H1 (cell line): ENCODE data around the gene CRHR1. TPM values are rescaled to one million over a fixed set of nuclear protein-coding genes. Genes with fewer than 3 reads are reported as not detected.

Experiments used
- CTCF ChIA-PET: fragments of 300-600 bp; sonication (Branson Sonifier 250); formaldehyde crosslinking; loops from one replicate; lab custom pipeline; 2021; ENCODE audit not compliant: partially characterized antibody; lab: Charles Lee
- POLR2A ChIA-PET: fragments of 300-600 bp; sonication (Branson Sonifier 250); formaldehyde crosslinking; loops from one replicate; lab custom pipeline; 2021; ENCODE audit warnings: inconsistent platforms; ENCODE audit not compliant: partially characterized antibody; lab: Charles Lee
- DNase-seq, 2 experiments: peaks; one replicate each; pipeline versions ENCODE4 v3.0.0 to v3.0.0-alpha.2; 2010 to 2022; ENCODE audit warnings: low spot score in 2 of 2, low read depth in 1 of 2, mixed read lengths in 1 of 2
- FAIRE-seq: peaks from 2 replicates; lab custom pipeline; 2011; peaks lifted over from hg19 to GRCh38; lab: Jason Lieb, UNC
- H2AFZ ChIP-seq: 2 replicates; pipeline ENCODE4 v1.8.1; 2012; ENCODE audit warnings: low read length, inconsistent platforms
- H2AK5ac ChIP-seq: 2 replicates; pipeline ENCODE4 v1.6.1; 2013; ENCODE audit warnings: low read depth, low read length
- H2BK120ac ChIP-seq: replicated peaks from 2 replicates; pipeline ENCODE3; 2013; ENCODE audit warnings: low read depth, low read length, inconsistent platforms
- H2BK12ac ChIP-seq: 2 replicates; pipeline ENCODE4 v1.6.1; 2013; ENCODE audit warnings: low read depth, low read length
- H2BK15ac ChIP-seq: 2 replicates; pipeline ENCODE4 v1.6.1; 2013; ENCODE audit warnings: low read length
- H2BK20ac ChIP-seq: 2 replicates; pipeline ENCODE4 v1.6.1; 2013; ENCODE audit warnings: low read length
- H2BK5ac ChIP-seq: 2 replicates; pipeline ENCODE4 v1.6.1; 2013; ENCODE audit warnings: low read depth, low read length
- H3K14ac ChIP-seq: 2 replicates; pipeline ENCODE4 v1.6.1; 2013; ENCODE audit warnings: inconsistent platforms; ENCODE audit not compliant: insufficient read length
- H3K18ac ChIP-seq: 2 replicates; pipeline ENCODE4 v1.6.1; 2013; ENCODE audit warnings: low read length; ENCODE audit errors: extremely low read depth
- H3K23ac ChIP-seq: 2 replicates; pipeline ENCODE4 v1.6.1; 2013; ENCODE audit warnings: inconsistent platforms; ENCODE audit not compliant: insufficient read length
- H3K23me2 ChIP-seq: 2 replicates; pipeline ENCODE4 v1.6.1; 2013; ENCODE audit warnings: low read depth, low read length
- H3K27ac ChIP-seq: 2 replicates; pipeline ENCODE4 v1.6.1; 2011; ENCODE audit warnings: low read depth, low read length, inconsistent platforms
- H3K27me3 ChIP-seq, 4 experiments: replicated peaks in 1 of 4; 1 replicate in 1 of 4; 2 replicates in 3 of 4; pipeline versions ENCODE4 v1.6.1 to v1.8.1; 2011 to 2013; ENCODE audit warnings: low read length in 3 of 4, mild to moderate bottlenecking in 3 of 4, inconsistent platforms in 2 of 4, mixed read lengths in 2 of 4, moderate library complexity in 1 of 4; ENCODE audit not compliant: control insufficient read depth in 3 of 4, insufficient read depth in 3 of 4; ENCODE audit errors: extremely low read depth in 1 of 4
- H3K36me3 ChIP-seq, 4 experiments: 2 replicates each; pipeline versions ENCODE4 v1.6.1 to v1.8.1; 2011 to 2013; ENCODE audit warnings: mild to moderate bottlenecking in 4 of 4, low read length in 3 of 4, moderate library complexity in 2 of 4, control low read depth in 1 of 4, inconsistent platforms in 1 of 4; ENCODE audit not compliant: insufficient read depth in 4 of 4, control insufficient read depth in 2 of 4
- H3K4ac ChIP-seq: replicated peaks from 2 replicates; pipeline ENCODE3; 2013; ENCODE audit warnings: low read length, low read depth, mixed read lengths, inconsistent platforms; ENCODE audit not compliant: insufficient read length
- H3K4me1 ChIP-seq, 4 experiments: replicated peaks in 1 of 4; 1 replicate in 1 of 4; 2 replicates in 3 of 4; pipeline versions ENCODE4 v1.6.1 to v1.8.1; 2011 to 2013; ENCODE audit warnings: low read length in 3 of 4, inconsistent platforms in 2 of 4, mixed read lengths in 1 of 4; ENCODE audit not compliant: insufficient read depth in 4 of 4, control insufficient read depth in 3 of 4
- H3K4me2 ChIP-seq, 2 experiments: 2 replicates each; pipeline versions ENCODE4 v1.6.1 to v1.8.1; 2011 to 2013; ENCODE audit warnings: low read depth in 2 of 2, low read length in 2 of 2, control low read depth in 1 of 2, inconsistent platforms in 1 of 2, mild to moderate bottlenecking in 1 of 2; ENCODE audit not compliant: insufficient read depth in 1 of 2
- H3K4me3 ChIP-seq, 4 experiments: fragments of 200-600, 300-600 bp in 1 of 4; sonication (generic), shearing (Covaris generic), sonication (Bioruptor Twin) in 1 of 4; 2 replicates each; pipeline versions ENCODE4 v1.5.1 to v1.8.1; 2011 to 2016; ENCODE audit warnings: low read length in 4 of 4, low read depth in 3 of 4, control low read depth in 2 of 4, inconsistent platforms in 2 of 4, mild to moderate bottlenecking in 2 of 4, mixed read lengths in 1 of 4, moderate library complexity in 1 of 4; ENCODE audit not compliant: insufficient read depth in 2 of 4; ENCODE audit errors: extremely low read depth in 1 of 4
- H3K56ac ChIP-seq: replicated peaks from 2 replicates; pipeline ENCODE3; 2013; ENCODE audit warnings: low read depth, mild to moderate bottlenecking, mixed read lengths, low read length, inconsistent platforms; ENCODE audit not compliant: insufficient read length
- H3K79me1 ChIP-seq: 2 replicates; pipeline ENCODE4 v1.6.1; 2013; ENCODE audit warnings: low read depth, low read length, control low read depth
- H3K79me2 ChIP-seq, 2 experiments: 2 replicates each; pipeline versions ENCODE4 v1.6.1 to v1.8.1; 2012 to 2013; ENCODE audit warnings: low read length in 2 of 2, mild to moderate bottlenecking in 2 of 2, inconsistent platforms in 1 of 2; ENCODE audit not compliant: insufficient read depth in 2 of 2, control insufficient read depth in 1 of 2
- H3K9ac ChIP-seq, 4 experiments: replicated peaks in 1 of 4; 1 replicate in 1 of 4; 2 replicates in 3 of 4; pipeline versions ENCODE4 v1.6.1 to v1.8.1; 2011 to 2013; ENCODE audit warnings: low read depth in 3 of 4, low read length in 3 of 4, control low read depth in 2 of 4, mild to moderate bottlenecking in 2 of 4, moderate library complexity in 2 of 4, inconsistent platforms in 1 of 4; ENCODE audit errors: extremely low read depth in 1 of 4
- H3K9me3 ChIP-seq, 2 experiments: 2 replicates each; pipeline versions ENCODE4 v1.6.1 to v1.8.1; 2012 to 2013; ENCODE audit warnings: mild to moderate bottlenecking in 2 of 2, moderate library complexity in 2 of 2, control low read depth in 1 of 2, inconsistent platforms in 1 of 2, low read depth in 1 of 2, low read length in 1 of 2, mixed read lengths in 1 of 2; ENCODE audit not compliant: insufficient read depth in 2 of 2
- H4K20me1 ChIP-seq, 2 experiments: replicated peaks in 1 of 2; 2 replicates each; pipeline versions ENCODE3 to v1.8.1; 2011 to 2013; ENCODE audit warnings: inconsistent platforms in 2 of 2, low read length in 2 of 2, mild to moderate bottlenecking in 1 of 2; ENCODE audit not compliant: insufficient read depth in 2 of 2, control insufficient read depth in 1 of 2
- H4K5ac ChIP-seq: 2 replicates; pipeline ENCODE4 v1.6.1; 2013; ENCODE audit warnings: low read length, low read depth, mixed read lengths, inconsistent platforms; ENCODE audit not compliant: insufficient read length
- H4K8ac ChIP-seq: 2 replicates; pipeline ENCODE4 v1.8.0; 2013; ENCODE audit warnings: mild to moderate bottlenecking, moderate library complexity, low read length, inconsistent platforms; ENCODE audit not compliant: insufficient read depth; ENCODE audit errors: extremely low read depth
- H4K91ac ChIP-seq: replicated peaks from 2 replicates; pipeline ENCODE3; 2013; ENCODE audit warnings: low read length, mixed read lengths, inconsistent platforms; ENCODE audit not compliant: insufficient read length
- GABPA ChIP-seq: IDR thresholded peaks from 2 replicates; pipeline ENCODE4 v1.6.1; 2011; ENCODE audit warnings: mild to moderate bottlenecking, low read length, moderate library complexity, borderline replicate concordance; ENCODE audit not compliant: insufficient read depth
- SIN3A ChIP-seq, 2 experiments: IDR thresholded peaks in 1 of 2; conservative IDR thresholded peaks in 1 of 2; 2 replicates each; pipeline ENCODE4 v1.6.1; 2011 to 2012; ENCODE audit warnings: low read length in 2 of 2, improper control_type of control experiment in 1 of 2, low read depth in 1 of 2, mild to moderate bottlenecking in 1 of 2
- TAF1 ChIP-seq: IDR thresholded peaks from 2 replicates; pipeline ENCODE4 v1.6.1; 2011; ENCODE audit warnings: mild to moderate bottlenecking, low read depth, low read length
- TAF7 ChIP-seq: optimal IDR thresholded peaks from 2 replicates; pipeline ENCODE3; 2011; ENCODE audit warnings: low read depth, mild to moderate bottlenecking, inconsistent platforms, low read length, moderate library complexity, borderline replicate concordance
- WGBS, 2 experiments: shearing (Covaris generic) in 1 of 2; methylation state at CpG; one replicate each; pipeline versions ENCODE4 v1.1.6 to v1.1.7; 2013 to 2015; ENCODE audit warnings: low lambda C conversion rate in 2 of 2, mixed read lengths in 2 of 2, inconsistent platforms in 1 of 2, low coverage in 1 of 2, missing lambda C conversion rate in 1 of 2; ENCODE audit not compliant: insufficient replicate concordance in 2 of 2, insufficient coverage in 1 of 2, insufficient read length in 1 of 2; ENCODE audit errors: extremely low coverage in 1 of 2, missing lambda C conversion rate in 1 of 2; 5-methylcytosine and 5-hydroxymethylcytosine counted together
- polyA plus RNA-seq, 7 experiments: library from polyadenylated mRNA; depleted of rRNA in 3 of 7; stranded (reverse) in 5 of 7; unstranded in 2 of 7; fragments of >200 nt in 5 of 7; fragments of 200-250 nt in 2 of 7; gene quantifications; 1 replicate in 5 of 7; 2 replicates in 1 of 7; 4 replicates in 1 of 7; pipeline versions ENCODE4 v1.2.1 to v1.2.3, GENCODE V29; 2011 to 2013; ENCODE audit warnings: missing spikeins in 2 of 7, mixed read lengths in 2 of 7
- total RNA-seq: library from RNA; stranded (reverse); fragmentation: NEBNext Ultra II Directional; extraction: Animal tissue kit (Norgen Biotek cat#: 25700); gene quantifications from 2 replicates; pipeline ENCODE4 v1.2.1, GENCODE V29; 2021

The CRHR1 gene
- total and polyA plus RNA-seq, 2 of the 8 experiments (the other 6 are each of a cell fraction or from before 2014, with no cell fraction given) = 0.56 to 1.7 TPM

GRCh38 chr17:45820052-45820780 lies 36.1 kb downstream of the CRHR1 start:
- H4K5ac ChIP-seq = no peak overlapping the region
- no peak overlapping the region for H2BK120ac ChIP-seq
- no peaks in the 10 kb centered on the region for H3K23me2 ChIP-seq
- H3K4me3 ChIP-seq = no peak overlapping the region
- H4K20me1 ChIP-seq = no peaks in the 10 kb centered on the region
- no peak overlapping the region for H2AK5ac ChIP-seq
- H3K79me2 ChIP-seq = no peaks in the 10 kb centered on the region
- H3K79me1 ChIP-seq = no peaks in the 10 kb centered on the region
- H2BK15ac ChIP-seq = no peak overlapping the region
- H3K23ac ChIP-seq = no peak overlapping the region
- no peak overlapping the region for H3K9ac ChIP-seq
- H3K9me3 ChIP-seq = no peaks in the 10 kb centered on the region
- H2AFZ ChIP-seq = no peak overlapping the region
- H2BK20ac ChIP-seq = no peak overlapping the region
- no peaks in the 10 kb centered on the region for H3K27me3 ChIP-seq
- no peak overlapping the region for H3K27ac ChIP-seq
- no peak overlapping the region for H2BK5ac ChIP-seq
- POLR2A ChIA-PET = interaction anchor here (0.6 kb wide), 1 partner anchor 678 kb away, joined by 3 read pairs; no protein-coding TSS in a partner anchor
- H3K36me3 ChIP-seq = no peaks in the 10 kb centered on the region
- no peak for DNase-seq
- no peak overlapping the region for H3K14ac ChIP-seq
- TF ChIP-seq TAF1 = no peak
- no peak for TF ChIP-seq TAF7
- TF ChIP-seq SIN3A (conservative IDR thresholded peaks at IDR 0.05 in 1 of 2, IDR thresholded peaks at IDR 0.05 in 1 of 2; ENCODE audit: low read depth in 1 of 2, low read length in 2 of 2) = no peak
- no peak for TF ChIP-seq GABPA
- TF ChIP-seq, all 59 proteins: peak for 0
- FAIRE-seq = no peak
- Histone ChIP-seq H4K91ac (no peak overlapping the region), H3K18ac (no peak overlapping the region), H3K56ac (no peak overlapping the region), H3K4ac (no peak overlapping the region), H3K4me1 (peaks cover 0 to 3% (median 0%) of the 10 kb centered on the region in 4 experiments; a peak in 1 of 7 replicates), H4K8ac (no peak overlapping the region), H3K4me2 (no peak overlapping the region), H2BK12ac (no peak overlapping the region)
- WGBS, 2 experiments = 82% methylated on average over 6 of the region's 6 CpGs; no CpG with 5 or more reads in 1 of the 2 experiments
- CTCF ChIA-PET = interaction anchor here (0.5 to 11.3 kb wide), 20 partner anchors 8 to 667 kb away, joined by 3 to 69 read pairs (median 4); partner anchors contain the start of gene CRHR1
